AG04449 (cell line): ENCODE measurements around the gene EDN1.

ENCODE experiments used
- CTCF ChIA-PET: fragments of 350-600 bp; formaldehyde crosslinking; extraction: SDS; loops from one replicate; lab custom pipeline; 2021; ENCODE audit warnings: antibody characterized with exemption; lab: Yijun Ruan, JAX
- POLR2A ChIA-PET: fragments of 400-600, 350-600 bp; formaldehyde crosslinking; extraction: SDS; loops from one replicate; lab custom pipeline; 2020; ENCODE audit warnings: antibody characterized with exemption, inconsistent platforms; lab: Yijun Ruan, JAX
- DNase-seq: peaks from one replicate; pipeline ENCODE4 v3.0.0-alpha.2; 2010; ENCODE audit warnings: low read depth, low spot score
- H3K4me3 ChIP-seq: 2 replicates; pipeline ENCODE4 v1.5.1; 2011; ENCODE audit warnings: low read depth, mild to moderate bottlenecking, control low read depth, low read length
- TF ChIP-seq, protein P1 (sequence below): IDR thresholded peaks from one replicate; pipeline ENCODE4 v1.5.1; 2011; ENCODE audit warnings: mild to moderate bottlenecking, moderate library complexity, low read length, control low read depth, inconsistent platforms; ENCODE audit not compliant: insufficient read depth; ENCODE audit errors: missing control alignments

Gene EDN1

DNA sequence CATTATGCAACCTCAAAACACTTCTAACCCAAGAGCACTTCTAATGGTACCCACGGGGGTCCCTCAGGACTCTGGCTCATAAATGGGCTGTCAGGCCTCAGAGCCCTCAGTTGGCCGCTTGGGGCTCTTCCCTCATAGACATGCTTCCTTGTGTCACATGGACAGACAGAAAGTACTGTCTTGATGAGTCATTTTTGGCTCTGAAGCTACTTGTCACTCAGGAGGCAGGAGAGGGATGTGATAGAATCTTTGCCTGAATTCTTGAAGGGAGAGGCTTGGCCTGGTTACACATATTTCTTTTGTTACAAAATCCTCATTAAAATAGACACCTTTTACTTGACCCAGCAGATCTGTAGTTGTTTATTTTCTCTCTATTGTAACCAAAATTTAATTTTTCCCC lies 15.1 kb upstream of the EDN1 start:
- ChIA-PET POLR2A (no interaction called here), CTCF (interaction anchor here (1.0 kb wide), 1 partner anchor 18 kb away, joined by 3 read pairs; no protein-coding TSS in a partner anchor)
- no peak overlapping the region for H3K4me3 ChIP-seq
- no peak for DNase-seq
- TF ChIP-seq, protein P1, sequence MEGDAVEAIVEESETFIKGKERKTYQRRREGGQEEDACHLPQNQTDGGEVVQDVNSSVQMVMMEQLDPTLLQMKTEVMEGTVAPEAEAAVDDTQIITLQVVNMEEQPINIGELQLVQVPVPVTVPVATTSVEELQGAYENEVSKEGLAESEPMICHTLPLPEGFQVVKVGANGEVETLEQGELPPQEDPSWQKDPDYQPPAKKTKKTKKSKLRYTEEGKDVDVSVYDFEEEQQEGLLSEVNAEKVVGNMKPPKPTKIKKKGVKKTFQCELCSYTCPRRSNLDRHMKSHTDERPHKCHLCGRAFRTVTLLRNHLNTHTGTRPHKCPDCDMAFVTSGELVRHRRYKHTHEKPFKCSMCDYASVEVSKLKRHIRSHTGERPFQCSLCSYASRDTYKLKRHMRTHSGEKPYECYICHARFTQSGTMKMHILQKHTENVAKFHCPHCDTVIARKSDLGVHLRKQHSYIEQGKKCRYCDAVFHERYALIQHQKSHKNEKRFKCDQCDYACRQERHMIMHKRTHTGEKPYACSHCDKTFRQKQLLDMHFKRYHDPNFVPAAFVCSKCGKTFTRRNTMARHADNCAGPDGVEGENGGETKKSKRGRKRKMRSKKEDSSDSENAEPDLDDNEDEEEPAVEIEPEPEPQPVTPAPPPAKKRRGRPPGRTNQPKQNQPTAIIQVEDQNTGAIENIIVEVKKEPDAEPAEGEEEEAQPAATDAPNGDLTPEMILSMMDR: no peak

GRCh38 chr6:12276930-12277315 lies 13.2 kb upstream of the EDN1 start:
- POLR2A ChIA-PET: no interaction called here
- CTCF ChIA-PET: no interaction called here
- no peak for DNase-seq
- no peak overlapping the region for H3K4me3 ChIP-seq
- TF ChIP-seq, protein P1: no peak

DNA sequence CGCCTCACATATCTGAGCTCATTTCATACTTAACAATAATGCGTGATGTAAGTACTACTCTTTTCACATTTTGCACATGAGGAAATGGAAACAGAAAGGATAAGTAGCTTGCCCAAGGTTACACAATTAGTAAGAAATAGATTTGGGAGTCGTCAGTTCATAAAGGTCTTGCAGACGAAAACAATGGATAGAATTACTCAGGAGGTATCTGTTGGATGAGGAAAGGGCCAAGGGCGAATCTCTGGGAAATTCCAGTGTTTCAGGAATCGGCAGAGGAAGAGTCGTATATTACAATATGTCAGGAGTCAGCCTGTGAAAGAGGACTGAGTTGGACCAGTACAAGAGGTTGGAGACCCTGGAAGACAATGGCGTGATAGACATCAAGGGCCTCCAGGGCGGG lies 12.8 kb upstream of the EDN1 start:
- DNase-seq: no peak
- no peak overlapping the region for H3K4me3 ChIP-seq
- POLR2A ChIA-PET: no interaction called here
- TF ChIP-seq, protein P1: no peak
- CTCF ChIA-PET: interaction anchor here (2.9 to 4.7 kb wide), 2 partner anchors 10 to 13 kb away, joined by 9 to 59 read pairs; partner anchors contain the start of gene EDN1

DNA sequence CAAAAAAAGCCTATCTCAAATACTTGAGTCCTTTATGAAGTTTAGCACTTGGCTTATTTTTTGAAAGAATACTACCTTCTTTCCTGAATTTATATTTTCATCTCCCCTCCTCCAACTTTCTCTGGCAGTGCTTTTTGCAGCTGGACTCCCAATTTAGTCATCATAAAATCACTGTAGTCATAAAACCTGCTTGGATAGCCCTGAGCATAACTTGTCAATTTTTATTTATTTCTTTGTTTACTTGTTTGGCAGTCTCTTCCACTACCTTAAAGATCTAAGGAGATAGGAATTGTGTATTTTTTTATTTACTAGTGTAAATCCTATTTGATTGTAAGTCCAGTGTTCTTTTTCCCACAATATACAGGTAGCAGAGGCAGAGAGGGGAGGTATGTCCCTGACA lies 11.2 kb upstream of the EDN1 start:
- TF ChIP-seq, protein P1: no peak
- CTCF ChIA-PET: interaction anchor here (1.1 to 4.7 kb wide), 5 partner anchors 9 to 327 kb away, joined by 3 to 59 read pairs (median 4); partner anchors contain the start of gene EDN1
- H3K4me3 ChIP-seq: no peak overlapping the region
- no peak for DNase-seq
- POLR2A ChIA-PET: no interaction called here

GRCh38 chr6:12279322-12280091 lies 10.7 kb upstream of the EDN1 start:
- POLR2A ChIA-PET: no interaction called here
- DNase-seq: no peak
- CTCF ChIA-PET: interaction anchor here (0.8 to 4.7 kb wide), 9 partner anchors 8 to 695 kb away, joined by 3 to 59 read pairs (median 4); partner anchors contain the start of gene EDN1
- H3K4me3 ChIP-seq: no peak overlapping the region
- TF ChIP-seq, protein P1: no peak

DNA sequence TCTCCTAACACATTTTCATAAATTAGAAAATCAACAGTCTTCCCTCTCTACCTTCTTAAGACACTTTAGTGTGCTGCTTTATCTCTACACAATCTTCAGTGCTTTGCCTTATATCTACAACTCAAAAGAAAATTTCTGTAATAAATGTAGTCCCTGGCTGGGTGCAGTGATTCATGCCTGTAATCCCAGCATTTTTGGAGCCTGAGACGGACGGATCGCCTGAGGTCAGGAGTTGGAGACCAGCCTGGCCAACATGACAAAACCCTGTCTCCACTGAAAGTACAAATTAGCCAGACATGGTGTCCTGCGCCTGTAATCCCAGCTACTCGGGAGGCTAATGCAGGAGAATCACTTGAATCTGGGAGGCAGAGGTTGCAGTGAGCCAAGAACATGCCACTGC lies 9.7 kb upstream of the EDN1 start:
- DNase-seq: no peak
- CTCF ChIA-PET: interaction anchor here (0.8 to 4.7 kb wide), 11 partner anchors 7 to 696 kb away, joined by 3 to 59 read pairs (median 3); partner anchors contain the start of gene EDN1
- no peak overlapping the region for H3K4me3 ChIP-seq
- TF ChIP-seq, protein P1: no peak
- POLR2A ChIA-PET: interaction anchor here (1.3 kb wide), 1 partner anchor 10 kb away, joined by 5 read pairs; the partner anchor contains the start of gene EDN1
